Measurements from ENCODE around the gene CENPE. TPM values are rescaled to one million over a fixed set of nuclear protein-coding genes. Genes with fewer than 3 reads are reported as not detected.

Gene CENPE
- total RNA-seq, 4 donors from 2014 or later, result 0.26 to 15.2 (median 0.64) TPM; not detected in 1

GRCh38 chr4:103085555-103086196, 112.5 kb downstream of the CENPE start:
- Histone ChIP-seq H3K27me3 (no peaks in the 10 kb centered on the region), H3K27ac (no peak overlapping the region), H3K36me3 (no peaks in the 10 kb centered on the region), H3K9me3 (no peaks in the 10 kb centered on the region), H3K4me1 (no peaks in the 10 kb centered on the region), H3K4me3 (no peak overlapping the region)
- DNase-seq, result no peak
- TF ChIP-seq, protein P1, sequence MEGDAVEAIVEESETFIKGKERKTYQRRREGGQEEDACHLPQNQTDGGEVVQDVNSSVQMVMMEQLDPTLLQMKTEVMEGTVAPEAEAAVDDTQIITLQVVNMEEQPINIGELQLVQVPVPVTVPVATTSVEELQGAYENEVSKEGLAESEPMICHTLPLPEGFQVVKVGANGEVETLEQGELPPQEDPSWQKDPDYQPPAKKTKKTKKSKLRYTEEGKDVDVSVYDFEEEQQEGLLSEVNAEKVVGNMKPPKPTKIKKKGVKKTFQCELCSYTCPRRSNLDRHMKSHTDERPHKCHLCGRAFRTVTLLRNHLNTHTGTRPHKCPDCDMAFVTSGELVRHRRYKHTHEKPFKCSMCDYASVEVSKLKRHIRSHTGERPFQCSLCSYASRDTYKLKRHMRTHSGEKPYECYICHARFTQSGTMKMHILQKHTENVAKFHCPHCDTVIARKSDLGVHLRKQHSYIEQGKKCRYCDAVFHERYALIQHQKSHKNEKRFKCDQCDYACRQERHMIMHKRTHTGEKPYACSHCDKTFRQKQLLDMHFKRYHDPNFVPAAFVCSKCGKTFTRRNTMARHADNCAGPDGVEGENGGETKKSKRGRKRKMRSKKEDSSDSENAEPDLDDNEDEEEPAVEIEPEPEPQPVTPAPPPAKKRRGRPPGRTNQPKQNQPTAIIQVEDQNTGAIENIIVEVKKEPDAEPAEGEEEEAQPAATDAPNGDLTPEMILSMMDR (IDR thresholded peaks at IDR 0.05), result no peak
- no peak for TF ChIP-seq POLR2A (IDR thresholded peaks at IDR 0.05)
- intact Hi-C loops (cut with DNase I; ENCODE audit: low total_unique reads), result no loop called here

- no peak overlapping the region for H3K27ac ChIP-seq
- no peaks in the 10 kb centered on the region for H3K9me3 ChIP-seq
- H3K4me3 ChIP-seq, result no peak overlapping the region
- H3K27me3 ChIP-seq, result no peaks in the 10 kb centered on the region
- no peaks in the 10 kb centered on the region for H3K36me3 ChIP-seq
- DNase-seq, result no peak
- TF ChIP-seq POLR2A (IDR thresholded peaks at IDR 0.05), result no peak
- TF ChIP-seq, protein P1 (IDR thresholded peaks at IDR 0.05), result no peak
- H3K4me1 ChIP-seq, result peaks cover 0 to 6% of the 10 kb centered on the region in 2 donors
- intact Hi-C loops (cut with DNase I; ENCODE audit: low total_unique reads), result no loop called here
Measured at GRCh38 chr4:103079621-103080020, 118.5 kb downstream of the CENPE start.

DNA sequence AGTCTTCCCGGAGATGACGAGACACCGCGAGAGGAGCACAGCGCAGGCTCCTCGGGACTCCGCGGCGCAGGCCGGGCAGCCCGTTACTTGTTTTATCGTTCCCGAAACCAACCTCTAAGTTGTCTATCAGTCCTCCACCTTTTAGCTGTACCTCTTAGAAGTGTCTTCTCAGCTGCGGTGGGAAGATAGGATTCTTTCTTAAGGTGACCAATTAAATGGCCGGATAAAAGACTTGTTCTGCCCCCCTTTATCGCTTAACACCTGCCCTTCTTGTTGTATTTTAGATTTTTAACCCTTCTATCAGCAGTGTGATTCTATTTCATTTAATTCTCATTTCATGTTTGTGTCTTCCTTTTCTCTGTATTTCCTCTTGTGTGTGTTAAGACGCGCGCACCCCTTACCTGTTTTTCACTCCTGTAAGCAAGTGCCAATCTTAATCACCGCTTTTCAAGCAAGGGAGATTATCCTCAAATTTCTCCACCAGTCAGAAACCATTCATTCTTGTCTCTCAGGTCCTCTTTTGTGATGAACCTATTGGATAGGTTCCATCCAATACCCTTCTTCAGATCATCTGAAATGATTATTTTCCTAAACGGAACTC, 121.3 kb downstream of the CENPE start, which contains the start of gene SLC9B2:
Gene SLC9B2 (minus strand): TSS at position 15 of the 601 bp plus-strand sequence. CDS start 9,211 bp downstream, outside the sequence.
- no peak for TF ChIP-seq POLR2A (IDR thresholded peaks at IDR 0.05)
- TF ChIP-seq, protein P1 (IDR thresholded peaks at IDR 0.05), result no peak
- no peak for DNase-seq
- Histone ChIP-seq H3K27ac (peak within 1 kb of the TSS; percentile 89 to 93), H3K36me3 (no peaks in the 10 kb centered on the region), H3K27me3 (no peaks in the 10 kb centered on the region), H3K4me1 (peaks cover 0 to 8% of the 10 kb centered on the region in 2 donors), H3K9me3 (no peaks in the 10 kb centered on the region), H3K4me3 (peak within 1 kb of the TSS; percentile 59 to 75)
- intact Hi-C loops (cut with DNase I; ENCODE audit: low total_unique reads), result no loop called here

- peak overlapping the region; percentile 89 to 93 for H3K27ac ChIP-seq
- no peaks in the 10 kb centered on the region for H3K27me3 ChIP-seq
- peak; percentile 64 to 67 for DNase-seq
- intact Hi-C loops (cut with DNase I; ENCODE audit: low total_unique reads), result no loop called here
- H3K4me3 ChIP-seq, result peak overlapping the region; percentile 59 to 75
- no peaks in the 10 kb centered on the region for H3K9me3 ChIP-seq
- peaks cover 0 to 8% of the 10 kb centered on the region in 2 donors for H3K4me1 ChIP-seq
- no peaks in the 10 kb centered on the region for H3K36me3 ChIP-seq
- TF ChIP-seq, protein P1 (IDR thresholded peaks at IDR 0.05), result no peak
- no peak for TF ChIP-seq POLR2A (IDR thresholded peaks at IDR 0.05)
Measured at GRCh38 chr4:103075894-103076746, 122.0 kb downstream of the CENPE start.

All from uterus (tissue), 4 donors.